Esophagus muscularis mucosa (tissue), 4 donors: Measurements from ENCODE around the gene ELOVL2.

Source experiments
- CTCF ChIP-seq, 3 experiments: fragments of 200-600 bp in 2 of 3; fragments of 450-650 bp in 1 of 3; sonication (generic) in 2 of 3; IDR thresholded peaks; one replicate each; pipeline ENCODE4 v1.5.1; 2017 to 2019; ENCODE audit warnings: antibody characterized with exemption in 3 of 3, mild to moderate bottlenecking in 2 of 3, moderate library complexity in 1 of 3
- EP300 ChIP-seq: sonication (generic); formaldehyde crosslinking; IDR thresholded peaks from one replicate; pipeline ENCODE4 v1.6.1; 2017; ENCODE audit warnings: antibody characterized with exemption
- POLR2A ChIP-seq: fragments of 450-650 bp; IDR thresholded peaks from one replicate; pipeline ENCODE4 v1.6.1; 2017; ENCODE audit warnings: antibody characterized with exemption, moderate library complexity, mild to moderate bottlenecking, low read depth

DNA sequence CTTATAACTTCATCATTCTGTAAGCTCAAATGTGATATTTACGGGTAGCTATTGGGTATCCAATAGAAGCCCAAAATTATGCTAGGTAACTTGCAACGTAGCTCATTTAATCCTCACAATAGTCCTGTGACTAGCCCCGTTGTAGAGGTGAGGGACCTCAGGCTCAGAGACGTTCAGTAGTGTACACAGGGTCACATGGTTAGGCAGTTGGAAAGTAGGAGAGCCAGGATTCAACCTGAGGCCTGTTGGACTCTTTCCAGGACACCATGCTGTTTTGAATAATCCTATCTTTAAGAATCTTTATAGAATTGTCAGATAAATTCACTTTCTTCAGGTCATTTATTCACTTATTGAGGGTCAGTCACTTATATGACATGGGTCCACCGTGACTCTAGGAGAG is 9.2 kb upstream of the ELOVL2 start:
- TF ChIP-seq POLR2A, result no peak
- TF ChIP-seq EP300, result no peak
- no peak for TF ChIP-seq CTCF (IDR thresholded peaks at IDR 0.05)
